Mononuclear cell (primary cell): ENCODE data around the gene BUD23. TPM values are rescaled to one million over a fixed set of nuclear protein-coding genes. Genes with fewer than 3 reads are reported as not detected.
A peak's percentile ranks its signal among the peaks of the same experiment; 100 is the strongest.

Experiments used
- H3K27me3 ChIP-seq: 2 replicates; pipeline ENCODE4 v1.6.0; 2011; ENCODE audit warnings: low read length, control low read depth; ENCODE audit not compliant: insufficient read depth
- H3K4me1 ChIP-seq: 2 replicates; pipeline ENCODE4 v1.5.1; 2011; ENCODE audit warnings: mild to moderate bottlenecking, low read length, control low read depth; ENCODE audit not compliant: insufficient read depth
- H3K4me3 ChIP-seq: 2 replicates; pipeline ENCODE4 v1.5.1; 2011; ENCODE audit warnings: mild to moderate bottlenecking, low read length, moderate library complexity
- H3K9me3 ChIP-seq: 2 replicates; pipeline ENCODE4 v1.5.1; 2011; ENCODE audit warnings: low read depth, mild to moderate bottlenecking, control low read depth, low read length
- total RNA-seq: library from RNA; depleted of rRNA; stranded (reverse); fragments of >200 nt; gene quantifications from one replicate; pipeline ENCODE4 v1.2.3, GENCODE V29; 2012

Gene BUD23
- total RNA-seq, 1 donor, result 31.7 TPM

GRCh38 chr7:73736885-73737284, 53.5 kb downstream of the BUD23 start:
- no peak overlapping the region for H3K4me3 ChIP-seq
- H3K4me1 ChIP-seq, result peaks cover 21% of the 10 kb centered on the region
- no peaks in the 10 kb centered on the region for H3K27me3 ChIP-seq
- H3K9me3 ChIP-seq, result no peaks in the 10 kb centered on the region

DNA sequence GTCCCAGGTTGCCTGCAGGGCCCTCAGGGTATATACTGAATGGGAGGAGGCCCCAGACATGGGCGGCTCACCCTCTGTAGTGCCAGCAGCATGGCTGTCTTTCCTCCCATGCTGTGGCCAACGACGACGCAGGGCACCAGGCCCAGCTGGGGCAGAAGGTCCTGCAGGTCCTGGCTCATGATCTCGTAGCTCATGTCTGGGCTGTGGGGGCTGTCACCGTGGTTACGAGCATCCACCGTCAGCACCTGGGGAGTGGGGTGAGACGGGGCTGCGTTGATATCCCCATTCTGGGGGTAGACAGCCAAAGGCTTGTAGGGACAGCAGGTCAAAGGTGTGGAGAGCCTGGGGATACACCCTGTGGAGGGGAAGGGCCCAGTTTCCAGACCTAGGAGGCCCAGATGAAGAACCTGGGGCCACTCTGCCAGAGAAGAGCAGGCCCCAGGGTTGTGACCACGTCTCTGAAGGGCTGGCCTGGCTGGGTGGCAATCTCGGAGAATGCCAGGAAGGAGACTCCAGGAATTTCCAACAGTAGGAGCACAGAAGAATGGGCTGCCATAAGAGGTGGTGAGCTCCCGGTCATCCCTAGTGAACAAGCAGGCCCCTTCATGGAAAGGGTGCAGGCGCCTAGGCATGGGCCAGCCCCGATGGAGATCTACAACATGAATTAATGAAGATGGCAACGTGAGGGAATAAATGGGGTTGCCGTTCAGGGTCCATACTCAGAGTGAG, 54.3 kb downstream of the BUD23 start:
- Histone ChIP-seq H3K27me3 (no peaks in the 10 kb centered on the region), H3K4me3 (peak overlapping the region; percentile 72), H3K9me3 (no peaks in the 10 kb centered on the region), H3K4me1 (peaks cover 21% of the 10 kb centered on the region)

DNA sequence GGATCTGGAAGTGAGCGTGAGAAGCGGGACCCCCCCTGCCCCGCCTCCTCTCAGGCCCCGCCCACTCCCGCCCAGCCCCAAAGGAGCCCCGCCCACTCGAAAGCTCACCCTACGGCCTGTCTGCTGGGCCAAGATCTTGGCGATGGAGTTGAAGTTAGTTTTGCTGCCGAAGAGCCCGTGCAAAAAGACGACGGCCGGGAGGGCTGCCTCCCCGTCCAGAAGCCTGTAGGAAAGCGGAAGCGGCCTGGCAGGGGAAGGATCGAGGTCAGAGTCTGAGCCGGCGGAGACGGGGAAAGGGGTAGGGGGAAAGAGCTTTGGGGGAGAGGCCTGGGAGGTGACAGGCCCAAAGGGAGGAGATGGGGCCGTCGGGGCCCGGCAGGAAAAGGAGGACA, 54.8 kb downstream of the BUD23 start:
- Histone ChIP-seq H3K9me3 (no peaks in the 10 kb centered on the region), H3K27me3 (no peaks in the 10 kb centered on the region), H3K4me1 (peaks cover 21% of the 10 kb centered on the region), H3K4me3 (peak overlapping the region; percentile 72)

DNA sequence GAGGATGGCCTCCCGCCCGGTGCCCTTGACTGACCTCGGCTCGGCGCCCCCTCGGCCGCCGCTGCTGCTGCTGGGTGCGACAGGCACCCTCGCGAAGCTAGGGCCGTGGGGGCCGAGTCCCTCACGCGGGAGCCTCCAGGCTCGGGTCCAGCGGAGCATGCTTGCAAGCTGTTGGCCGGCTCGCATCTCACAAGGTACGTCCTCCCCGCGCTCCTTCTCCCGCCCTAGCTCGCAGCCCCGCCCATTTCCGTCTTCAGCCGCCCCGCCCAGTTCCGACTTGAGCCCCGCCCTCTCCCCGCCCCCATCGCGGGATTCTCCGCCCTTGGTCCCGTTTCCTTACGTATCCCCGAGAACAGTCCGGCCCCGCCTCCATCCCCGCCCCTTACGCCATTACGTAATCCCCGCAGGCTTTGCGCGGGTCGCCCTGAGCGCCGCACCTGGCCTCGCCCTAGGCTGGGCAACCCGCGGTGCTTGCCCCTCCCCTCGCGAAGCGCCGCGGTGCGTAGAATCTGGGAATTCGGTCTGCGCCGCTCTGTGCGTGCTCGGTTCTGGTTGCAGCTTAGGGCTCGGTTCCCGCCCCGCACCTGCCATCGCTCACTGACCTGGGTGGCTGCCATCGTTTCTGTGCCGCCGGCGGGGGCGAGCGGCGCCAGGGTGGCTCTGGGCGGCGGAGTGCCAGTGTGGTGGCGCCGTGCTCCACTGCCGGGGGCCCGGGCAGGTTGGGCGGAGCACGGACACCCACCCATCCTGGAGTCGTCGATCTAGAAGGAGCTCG, 55.4 kb downstream of the BUD23 start, which contains the start of gene ABHD11:
TSS of gene ABHD11 (minus strand) at position 191 of the 775 bp plus-strand sequence. CDS start at position 159, 32 bp downstream.
- Histone ChIP-seq H3K9me3 (no peaks in the 10 kb centered on the region), H3K27me3 (no peaks in the 10 kb centered on the region), H3K4me3 (peak within 1 kb of the TSS; percentile 72), H3K4me1 (peaks cover 21% of the 10 kb centered on the region)

DNA sequence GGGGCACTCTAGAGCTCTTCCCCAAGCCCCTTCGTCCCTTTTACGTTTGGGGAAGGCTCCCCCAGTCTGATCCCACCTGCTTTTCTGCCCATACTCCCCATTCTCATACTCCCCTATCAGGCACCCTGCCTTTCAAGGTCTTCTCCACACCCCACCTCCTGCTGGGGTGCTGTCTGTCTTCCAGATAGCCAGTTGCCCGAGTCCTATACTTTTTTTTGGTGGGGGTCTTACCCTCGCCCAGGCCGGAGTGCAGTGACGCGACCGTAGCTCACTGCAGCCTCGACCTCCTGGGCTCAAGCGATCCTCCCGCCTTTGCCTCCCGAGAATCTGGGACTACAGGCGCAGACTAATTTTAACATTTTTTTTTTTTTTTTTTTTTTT, 56.0 kb downstream of the BUD23 start:
- H3K4me3 ChIP-seq, result peak overlapping the region; percentile 72
- H3K4me1 ChIP-seq, result peaks cover 21% of the 10 kb centered on the region
- no peaks in the 10 kb centered on the region for H3K27me3 ChIP-seq
- no peaks in the 10 kb centered on the region for H3K9me3 ChIP-seq

DNA sequence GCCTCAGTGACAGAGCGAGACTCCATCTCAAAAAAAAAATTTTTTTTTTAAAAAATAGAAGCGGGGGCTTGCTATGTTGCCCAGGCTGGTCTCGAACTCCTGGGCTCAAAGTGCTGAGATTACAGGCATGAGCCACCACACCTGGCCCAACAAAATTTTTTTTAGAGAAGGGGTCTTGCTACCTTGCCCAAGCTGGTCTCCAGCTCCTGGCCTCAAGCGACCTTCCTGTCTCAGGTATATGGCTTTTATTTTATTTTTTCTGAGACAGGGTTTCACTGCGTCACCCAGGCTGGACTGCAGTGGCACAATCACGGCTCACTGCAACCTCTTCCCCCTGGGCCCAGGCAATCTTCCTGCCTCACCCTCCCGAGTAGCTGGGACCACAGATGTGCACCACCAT, 56.8 kb downstream of the BUD23 start:
- no peaks in the 10 kb centered on the region for H3K9me3 ChIP-seq
- H3K27me3 ChIP-seq, result no peaks in the 10 kb centered on the region
- H3K4me1 ChIP-seq, result peaks cover 13% of the 10 kb centered on the region
- H3K4me3 ChIP-seq, result no peak overlapping the region

GRCh38 chr7:73740771-73741170, 57.4 kb downstream of the BUD23 start:
- H3K27me3 ChIP-seq, result no peaks in the 10 kb centered on the region
- no peak overlapping the region for H3K4me3 ChIP-seq
- H3K4me1 ChIP-seq, result peaks cover 13% of the 10 kb centered on the region
- H3K9me3 ChIP-seq, result no peaks in the 10 kb centered on the region

DNA sequence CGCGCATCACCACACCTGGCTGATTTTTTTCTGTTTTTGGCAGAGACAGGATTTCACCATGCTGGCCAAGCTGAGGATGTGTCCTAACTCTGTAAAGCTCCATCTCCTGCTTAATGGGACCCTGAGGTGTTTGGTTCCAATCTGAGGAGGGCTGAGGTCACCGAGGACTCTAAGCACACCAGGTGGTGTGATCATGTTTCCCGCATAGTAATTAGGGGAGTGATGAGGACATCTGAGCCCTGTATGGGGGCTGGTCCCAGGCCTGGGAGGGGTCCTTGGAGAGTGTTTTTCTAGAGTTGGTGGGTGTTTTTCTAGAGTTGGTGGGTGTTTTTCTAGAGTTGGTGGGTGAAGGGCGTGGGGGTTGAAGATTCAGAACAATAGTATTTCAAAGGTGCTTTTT, 58.2 kb downstream of the BUD23 start:
- H3K27me3 ChIP-seq, result no peaks in the 10 kb centered on the region
- H3K4me1 ChIP-seq, result peaks cover 13% of the 10 kb centered on the region
- H3K4me3 ChIP-seq, result no peak overlapping the region
- H3K9me3 ChIP-seq, result no peaks in the 10 kb centered on the region

DNA sequence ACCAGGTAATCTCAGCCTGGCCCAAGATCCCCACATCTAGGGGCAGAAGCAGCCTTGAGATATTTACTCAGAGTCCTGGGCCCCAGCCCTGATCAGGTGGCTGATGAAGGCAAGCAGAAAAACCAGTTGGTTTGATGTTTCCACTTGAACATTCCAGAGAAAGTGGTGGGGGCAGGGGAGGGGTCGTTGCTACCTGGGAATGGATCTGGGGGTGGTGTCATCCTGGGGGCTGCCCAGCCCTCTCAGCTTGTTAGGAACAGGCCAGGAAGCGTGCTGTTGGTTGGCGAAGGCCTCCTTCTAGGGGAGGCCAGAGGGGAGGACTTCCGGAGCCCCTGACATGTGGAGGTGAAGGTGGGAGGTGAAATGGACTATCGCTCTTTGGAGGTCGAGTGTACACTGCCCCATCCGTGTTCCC, 58.9 kb downstream of the BUD23 start:
- Histone ChIP-seq H3K4me3 (no peak overlapping the region), H3K27me3 (no peaks in the 10 kb centered on the region), H3K9me3 (no peaks in the 10 kb centered on the region), H3K4me1 (peaks cover 12% of the 10 kb centered on the region)

GRCh38 chr7:73742753-73743641, 59.6 kb downstream of the BUD23 start:
- Histone ChIP-seq H3K9me3 (no peaks in the 10 kb centered on the region), H3K4me1 (peaks cover 6% of the 10 kb centered on the region), H3K4me3 (no peak overlapping the region), H3K27me3 (no peaks in the 10 kb centered on the region)

DNA sequence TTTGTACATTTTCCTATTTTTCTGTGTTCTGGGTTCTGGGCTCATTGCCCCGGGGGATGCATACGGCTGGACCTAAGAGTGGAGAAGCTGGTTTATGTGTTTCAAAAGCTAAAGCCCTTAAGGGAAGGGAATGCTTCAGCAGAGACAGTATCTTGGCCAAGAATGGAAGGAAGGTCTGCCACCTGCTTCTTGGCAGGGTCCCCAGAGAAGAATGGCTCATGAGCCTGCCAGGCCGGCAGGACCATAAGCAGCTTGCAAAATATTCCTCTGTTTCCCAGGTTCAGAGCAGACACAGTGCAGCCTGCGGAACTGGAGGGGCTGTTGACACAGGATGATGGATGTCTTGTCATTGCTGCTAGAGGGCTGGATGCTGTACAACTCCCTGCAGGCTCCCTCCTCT, 63.0 kb downstream of the BUD23 start:
- Histone ChIP-seq H3K4me1 (peaks cover 7% of the 10 kb centered on the region), H3K27me3 (no peaks in the 10 kb centered on the region), H3K9me3 (no peaks in the 10 kb centered on the region), H3K4me3 (no peak overlapping the region)

Other genes starting within 250 kb of the BUD23 start
- gene FZD9, start 249.8 kb upstream of the BUD23 start, total RNA-seq, result 0.21 TPM
- gene BAZ1B, start 161.3 kb upstream of the BUD23 start, total RNA-seq, result 52.2 TPM
- gene BCL7B, start 125.9 kb upstream of the BUD23 start, total RNA-seq, result 60.7 TPM
- gene TBL2, start 105.0 kb upstream of the BUD23 start, total RNA-seq, result 11.5 TPM
- 0.42 TPM for gene MLXIPL, start 59.1 kb upstream of the BUD23 start, total RNA-seq
- 0.63 TPM for gene VPS37D, start 15.8 kb upstream of the BUD23 start, total RNA-seq
- gene DNAJC30, start 144 bp upstream of the BUD23 start, total RNA-seq, result 1.9 TPM
- gene STX1A, start 36.1 kb downstream of the BUD23 start, total RNA-seq, result 18.6 TPM
- 5.6 TPM for gene ABHD11, start 55.2 kb downstream of the BUD23 start, total RNA-seq
- not detected for gene CLDN3, start 86.7 kb downstream of the BUD23 start, total RNA-seq
- gene CLDN4, start 147.4 kb downstream of the BUD23 start, total RNA-seq, result 0.10 TPM
- not detected for gene METTL27, start 158.9 kb downstream of the BUD23 start, total RNA-seq
- not detected for gene TMEM270, start 177.6 kb downstream of the BUD23 start, total RNA-seq